GM19023 (cell line): Measurements from ENCODE around the gene CP.
A peak's percentile ranks its signal among the peaks of the same experiment; 100 is the strongest.
"Not testable (repeated sequence)": the region's sequence is repeated elsewhere in the genome, so short reads cannot be mapped to it uniquely, and the experiment has no call there.

Source experiments
- ATAC-seq: cut with Tn5 transposase; IDR thresholded peaks from one replicate; pipeline ENCODE4 v1.9.1; 2021; ENCODE audit warnings: mild to moderate bottlenecking, moderate library complexity; ENCODE audit not compliant: unreplicated experiment

Gene CP

GRCh38 chr3:149221783-149222517, at the start of gene CP:
Gene CP (minus strand): TSS chr3:149221829. CDS start chr3:149221792, 37 bp downstream.
- ATAC-seq = no peak

GRCh38 chr3:149270180-149270579, 48.6 kb upstream of the CP start:
- no peak for ATAC-seq

- no peak for ATAC-seq
Measured at GRCh38 chr3:149269687-149270086, 48.1 kb upstream of the CP start.

- no peak for ATAC-seq
Measured at GRCh38 chr3:149267565-149267964, 45.9 kb upstream of the CP start.

- no peak for ATAC-seq
Measured at GRCh38 chr3:149266736-149267135, 45.1 kb upstream of the CP start.

- ATAC-seq = no peak
Measured at GRCh38 chr3:149263856-149264255, 42.2 kb upstream of the CP start.

GRCh38 chr3:149258714-149259113, 37.1 kb upstream of the CP start:
- ATAC-seq = no peak

GRCh38 chr3:149258298-149258697, 36.7 kb upstream of the CP start:
- ATAC-seq = no peak

GRCh38 chr3:149252272-149252671, 30.6 kb upstream of the CP start:
- ATAC-seq = no peak

- ATAC-seq = no peak
Measured at GRCh38 chr3:149251186-149251585, 29.6 kb upstream of the CP start.

GRCh38 chr3:149247929-149248691, 26.5 kb upstream of the CP start:
- peak; percentile 56 for ATAC-seq

- no peak for ATAC-seq
Measured at GRCh38 chr3:149247008-149247710, 25.5 kb upstream of the CP start.

GRCh38 chr3:149245738-149246451, 24.3 kb upstream of the CP start:
- ATAC-seq = peak; percentile 63

GRCh38 chr3:149243540-149243939, 21.9 kb upstream of the CP start:
- no peak for ATAC-seq

GRCh38 chr3:149239357-149239936, 17.8 kb upstream of the CP start:
- no peak for ATAC-seq

GRCh38 chr3:149238268-149238667, 16.6 kb upstream of the CP start:
- ATAC-seq = not testable (repeated sequence)

GRCh38 chr3:149235599-149236424, 14.2 kb upstream of the CP start:
- no peak for ATAC-seq

- no peak for ATAC-seq
Measured at GRCh38 chr3:149234671-149235245, 13.1 kb upstream of the CP start.

- ATAC-seq = no peak
Measured at GRCh38 chr3:149233323-149233722, 11.7 kb upstream of the CP start.
